GM12874 (cell line): ENCODE data around the gene MYO1D.

Source experiments
- TF ChIP-seq, protein P1 (sequence below): IDR thresholded peaks from 2 replicates; pipeline ENCODE4 v1.5.1; 2011; ENCODE audit warnings: low read depth, mild to moderate bottlenecking, control low read depth, low read length, moderate library complexity; ENCODE audit not compliant: insufficient read depth

Gene MYO1D

DNA sequence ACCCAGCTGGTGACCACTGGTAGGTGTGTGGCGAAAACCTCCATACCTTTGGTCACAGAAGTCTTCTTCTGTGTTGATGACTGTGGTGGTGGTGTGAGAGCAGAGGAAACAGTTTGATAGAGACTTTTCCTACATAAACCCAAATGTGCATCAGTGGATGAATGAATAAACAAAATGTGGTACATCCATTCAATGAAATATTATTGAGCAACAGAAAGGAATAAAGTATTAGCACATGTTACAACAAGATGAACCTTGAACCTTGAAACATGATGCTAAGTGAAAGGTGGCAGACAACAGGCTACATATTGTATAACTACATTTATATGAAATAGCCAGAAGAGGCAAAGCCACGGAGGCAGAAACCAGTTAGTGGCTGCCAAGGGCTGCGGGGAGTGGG lies 374.9 kb downstream of the MYO1D start:
- TF ChIP-seq, protein P1, sequence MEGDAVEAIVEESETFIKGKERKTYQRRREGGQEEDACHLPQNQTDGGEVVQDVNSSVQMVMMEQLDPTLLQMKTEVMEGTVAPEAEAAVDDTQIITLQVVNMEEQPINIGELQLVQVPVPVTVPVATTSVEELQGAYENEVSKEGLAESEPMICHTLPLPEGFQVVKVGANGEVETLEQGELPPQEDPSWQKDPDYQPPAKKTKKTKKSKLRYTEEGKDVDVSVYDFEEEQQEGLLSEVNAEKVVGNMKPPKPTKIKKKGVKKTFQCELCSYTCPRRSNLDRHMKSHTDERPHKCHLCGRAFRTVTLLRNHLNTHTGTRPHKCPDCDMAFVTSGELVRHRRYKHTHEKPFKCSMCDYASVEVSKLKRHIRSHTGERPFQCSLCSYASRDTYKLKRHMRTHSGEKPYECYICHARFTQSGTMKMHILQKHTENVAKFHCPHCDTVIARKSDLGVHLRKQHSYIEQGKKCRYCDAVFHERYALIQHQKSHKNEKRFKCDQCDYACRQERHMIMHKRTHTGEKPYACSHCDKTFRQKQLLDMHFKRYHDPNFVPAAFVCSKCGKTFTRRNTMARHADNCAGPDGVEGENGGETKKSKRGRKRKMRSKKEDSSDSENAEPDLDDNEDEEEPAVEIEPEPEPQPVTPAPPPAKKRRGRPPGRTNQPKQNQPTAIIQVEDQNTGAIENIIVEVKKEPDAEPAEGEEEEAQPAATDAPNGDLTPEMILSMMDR = no peak

DNA sequence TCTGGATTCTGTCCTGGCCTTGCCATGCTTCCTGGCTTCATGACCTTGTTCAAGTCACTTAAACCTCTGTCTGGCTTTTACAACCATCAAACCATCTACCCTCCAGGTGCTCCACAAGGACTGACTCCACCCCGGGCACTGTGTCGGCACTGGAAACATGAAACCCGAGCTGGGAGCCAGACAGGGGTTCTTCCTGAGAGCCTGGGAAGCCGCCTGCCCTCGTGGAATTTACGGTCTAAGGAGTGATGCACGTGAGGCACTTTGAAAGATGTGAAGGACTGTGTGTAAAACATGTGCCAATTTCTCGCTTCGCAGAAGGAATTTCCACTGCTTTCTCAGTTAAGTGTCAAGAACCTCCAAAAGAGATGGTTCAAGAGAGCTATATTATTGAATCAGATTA lies 378.5 kb downstream of the MYO1D start:
- TF ChIP-seq, protein P1 = no peak

DNA sequence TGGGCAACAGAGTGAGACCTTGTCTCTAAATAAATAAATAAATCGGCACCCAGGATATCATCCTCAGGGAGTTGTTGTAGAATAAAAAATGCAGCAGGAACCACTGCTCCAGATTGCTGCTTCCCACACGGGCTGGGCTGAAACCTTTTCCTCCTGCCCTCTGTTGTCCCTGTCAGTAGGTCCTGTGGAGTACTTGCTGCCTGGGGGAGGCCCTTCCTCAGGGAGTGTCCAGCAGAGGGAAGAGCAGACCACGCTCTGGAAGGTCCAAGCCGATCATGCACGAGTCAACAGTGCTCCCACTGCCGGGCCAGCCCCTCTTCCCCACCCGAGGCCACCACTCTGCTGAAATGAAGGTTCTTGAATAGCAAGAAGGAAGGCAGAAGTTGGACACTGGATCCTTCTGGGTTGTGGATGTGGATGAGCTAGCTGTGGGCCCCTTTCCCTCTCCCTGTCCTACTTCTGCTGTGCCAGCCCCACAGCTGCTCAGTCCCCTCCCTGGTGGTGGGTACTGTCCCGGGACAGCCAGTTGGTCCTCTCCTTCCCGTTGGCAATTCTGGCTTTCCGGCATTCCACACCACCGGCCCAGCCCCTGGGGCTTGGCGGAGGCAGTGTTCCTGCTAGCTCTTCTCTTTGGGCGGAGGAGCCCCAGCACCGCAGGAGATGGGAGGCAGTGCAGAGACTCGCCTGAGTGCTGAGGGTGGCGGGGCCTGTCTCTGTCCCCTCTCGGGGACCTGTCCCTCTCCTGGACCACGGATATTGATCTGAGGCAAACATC lies 379.3 kb downstream of the MYO1D start:
- TF ChIP-seq, protein P1 = no peak

DNA sequence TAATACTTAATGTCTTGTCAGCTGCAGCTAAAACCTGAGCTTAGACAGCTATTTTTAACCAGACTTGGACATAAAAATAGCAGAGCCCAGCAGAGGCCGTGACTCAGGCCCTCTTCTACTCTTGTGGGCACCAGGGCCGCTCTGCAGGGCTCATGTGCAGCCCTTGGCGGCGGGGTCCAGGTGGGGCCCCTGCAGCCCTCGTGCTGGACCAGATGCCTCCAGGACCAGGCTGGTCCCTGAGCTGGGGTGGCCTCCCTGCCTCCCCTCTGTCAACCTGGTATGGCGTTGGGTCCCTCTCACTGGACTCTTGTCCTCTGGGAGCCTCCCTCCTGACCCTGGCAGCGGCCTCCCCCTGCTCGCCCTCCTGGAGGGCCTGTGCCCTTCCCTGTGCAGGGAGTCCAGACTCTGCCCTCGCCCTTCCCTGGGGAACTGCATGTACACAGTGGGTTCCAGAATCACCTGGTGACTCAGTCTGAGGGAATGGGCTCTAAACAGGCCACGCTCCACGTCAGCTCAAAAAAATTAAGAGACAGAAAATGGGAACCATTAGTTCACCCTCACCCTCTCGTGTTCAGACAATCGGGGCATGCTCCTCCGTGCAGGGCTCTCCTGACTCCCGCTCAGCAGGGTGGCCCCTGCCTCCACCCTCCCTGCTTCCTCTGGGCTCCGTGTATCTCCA lies 380.4 kb downstream of the MYO1D start:
- TF ChIP-seq, protein P1 = no peak

DNA sequence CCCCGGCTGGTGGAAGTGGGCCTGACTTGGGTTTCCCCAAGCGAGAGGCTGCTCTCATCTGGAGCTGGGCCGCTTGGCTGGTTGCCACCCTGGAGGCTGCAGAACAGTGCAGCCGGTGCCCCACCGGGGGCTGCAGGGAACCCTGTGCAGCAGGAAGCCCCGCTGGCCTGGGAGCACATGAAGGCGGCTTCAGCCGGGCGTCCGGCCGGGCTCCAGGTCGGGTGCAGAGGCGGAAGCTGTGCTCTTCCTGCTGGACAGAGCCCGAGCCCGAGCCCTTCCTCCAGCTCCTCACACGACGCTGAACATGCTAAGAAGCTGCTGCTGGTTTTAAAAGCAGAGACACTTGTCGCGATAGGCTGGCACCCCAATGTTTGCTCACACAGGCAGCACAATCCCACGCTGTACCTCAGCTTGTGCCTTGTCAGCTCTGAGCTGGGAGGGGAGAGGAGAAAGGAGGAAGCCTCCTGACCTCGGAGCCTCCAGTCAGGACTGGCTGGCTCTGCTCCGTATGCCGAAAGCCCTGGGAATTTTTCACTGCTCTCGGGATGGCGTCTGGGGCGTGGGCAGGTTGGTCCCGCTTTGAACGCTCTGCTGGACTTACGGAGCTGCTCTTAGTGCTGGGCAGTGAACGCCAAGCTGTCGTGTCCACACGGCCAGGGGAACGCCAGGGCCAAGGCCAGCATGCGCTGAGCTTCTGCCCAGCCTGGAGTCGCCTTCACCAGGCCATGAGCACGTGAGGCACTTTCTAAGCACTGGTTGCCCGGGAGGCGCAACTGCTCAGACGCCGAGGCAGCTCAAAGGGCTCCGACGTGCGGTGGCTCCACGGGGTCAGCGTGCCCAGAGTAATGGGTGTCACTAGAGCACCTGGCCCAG lies 381.3 kb downstream of the MYO1D start:
- TF ChIP-seq, protein P1 = no peak

DNA sequence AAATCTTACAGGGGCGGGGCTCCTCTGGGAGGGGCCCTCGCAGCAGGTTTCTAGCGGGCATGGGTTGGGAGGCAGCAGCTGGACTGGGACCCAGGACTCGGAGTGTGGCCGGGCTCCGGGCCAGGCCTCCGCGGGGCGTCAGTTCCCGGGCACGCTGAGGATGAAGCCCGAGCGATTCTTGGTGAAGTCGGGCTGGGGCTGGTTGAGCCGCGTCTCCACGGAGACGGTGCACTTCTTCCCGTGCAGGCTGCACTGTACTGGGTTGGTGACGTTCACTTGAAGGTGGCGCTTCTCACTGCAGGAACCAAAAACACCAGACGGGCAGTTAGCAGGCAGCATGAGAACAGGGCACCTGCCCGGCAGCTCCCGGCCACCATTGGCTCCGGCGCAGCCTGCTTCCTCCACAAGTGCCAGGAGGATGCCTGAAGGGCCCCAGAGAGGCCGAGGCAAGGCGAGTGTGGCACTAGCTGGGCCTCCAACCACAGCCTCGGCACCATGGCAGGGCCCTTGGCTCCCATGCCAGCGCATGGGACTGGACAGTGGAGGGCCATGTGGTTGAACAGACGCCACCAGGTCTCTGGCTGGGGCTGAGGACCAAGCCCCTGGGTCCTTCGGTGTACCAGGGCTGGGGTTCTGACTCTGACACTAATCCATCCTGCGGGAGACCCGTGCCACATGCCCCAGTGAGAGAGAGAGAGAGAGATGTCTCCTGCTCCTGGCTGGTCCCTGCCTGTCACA lies 382.1 kb downstream of the MYO1D start:
- TF ChIP-seq, protein P1 = no peak
